NOMO-1 (cell line): Measurements from ENCODE around the gene JUNB.

Experiments
- DNase-seq, 2 experiments: peaks; one replicate each; lab custom pipeline; 2025; ENCODE audit not compliant: unreplicated experiment in 2 of 2; lab: John Stamatoyannopoulos, UW

The JUNB gene

GRCh38 chr19:12773571-12773970 lies 17.7 kb upstream of the JUNB start:
- DNase-seq = peak in 1 of 2 experiments; percentile 19

- DNase-seq = no peak
Measured at GRCh38 chr19:12774588-12775555, 16.4 kb upstream of the JUNB start, which contains the start of gene HOOK2. HOOK2 (minus strand) TSS chr19:12775552; CDS start chr19:12775449, 103 bp downstream.

- DNase-seq = peak; percentile 61 to 82
Measured at GRCh38 chr19:12777217-12778016, 13.9 kb upstream of the JUNB start.

- peak in 1 of 2 experiments; percentile 34 for DNase-seq
Measured at GRCh38 chr19:12778017-12778904, 13.0 kb upstream of the JUNB start.

- DNase-seq = peak in 1 of 2 experiments; percentile 14
Measured at GRCh38 chr19:12778905-12779161, 12.5 kb upstream of the JUNB start.

- no peak for DNase-seq
Measured at GRCh38 chr19:12779162-12779993, 11.9 kb upstream of the JUNB start.

GRCh38 chr19:12782174-12782423 lies 9.2 kb upstream of the JUNB start:
- DNase-seq = peak in 1 of 2 experiments; percentile 52

- peak; percentile 52 to 70 for DNase-seq
Measured at GRCh38 chr19:12782424-12783290, 8.6 kb upstream of the JUNB start.

GRCh38 chr19:12783291-12783848 lies 7.9 kb upstream of the JUNB start:
- DNase-seq = no peak

- DNase-seq = no peak
Measured at GRCh38 chr19:12783849-12784393, 7.4 kb upstream of the JUNB start.

GRCh38 chr19:12784394-12784870 lies 6.9 kb upstream of the JUNB start:
- no peak for DNase-seq

GRCh38 chr19:12784871-12785430 lies 6.3 kb upstream of the JUNB start:
- DNase-seq = no peak

- peak; percentile 62 to 83 for DNase-seq
Measured at GRCh38 chr19:12785431-12786031, 5.8 kb upstream of the JUNB start.

- DNase-seq = peak; percentile 60 to 85
Measured at GRCh38 chr19:12786141-12786870, 5.0 kb upstream of the JUNB start.

- DNase-seq = no peak
Measured at GRCh38 chr19:12786952-12787351, 4.3 kb upstream of the JUNB start.

- no peak for DNase-seq
Measured at GRCh38 chr19:12787458-12787857, 3.8 kb upstream of the JUNB start.

GRCh38 chr19:12788042-12788681 lies 3.1 kb upstream of the JUNB start:
- DNase-seq = no peak
